Thoracic aorta (tissue), 2 donors: Measurements from ENCODE around the gene SAE1. TPM values are rescaled to one million over a fixed set of nuclear protein-coding genes. Genes with fewer than 3 reads are reported as not detected.

Source experiments
- ATAC-seq: fragments of 150-250 bp; one replicate; pipeline ENCODE4 v1.8.0; 2017; ENCODE audit warnings: low read depth; ENCODE audit not compliant: insufficient number of reproducible peaks, low FRiP score
- DNase-seq: peaks from one replicate; pipeline ENCODE4 v3.0.0-alpha.2; 2020; ENCODE audit warnings: low spot score
- H3K27ac ChIP-seq, 2 donors: fragments of 200-600 bp; sonication (generic); 1 replicate in 1 of 2; 2 replicates in 1 of 2; pipeline ENCODE4 v1.5.1; 2016; ENCODE audit warnings: mild to moderate bottlenecking in 2 of 2, moderate library complexity in 2 of 2
- H3K27me3 ChIP-seq: fragments of 200-600 bp; sonication (generic); replicated peaks from 2 replicates; pipeline ENCODE4 v1.6.0; 2016; ENCODE audit warnings: mild to moderate bottlenecking; ENCODE audit not compliant: insufficient read depth
- H3K36me3 ChIP-seq: fragments of 200-600 bp; sonication (generic); one replicate; pipeline ENCODE4 v1.5.1; 2016
- H3K4me1 ChIP-seq, 2 donors: fragments of 200-600 bp; sonication (generic); 1 replicate in 1 of 2; 2 replicates in 1 of 2; pipeline versions ENCODE4 v1.5.1 to v1.6.0; 2016; ENCODE audit warnings: low read depth in 2 of 2, mild to moderate bottlenecking in 1 of 2; ENCODE audit not compliant: control insufficient read depth in 1 of 2
- H3K4me3 ChIP-seq: fragments of 200-600 bp; sonication (generic); 2 replicates; pipeline ENCODE4 v1.5.1; 2016; ENCODE audit warnings: mild to moderate bottlenecking
- H3K9me3 ChIP-seq: fragments of 200-600 bp; sonication (generic); 2 replicates; pipeline ENCODE4 v1.5.1; 2016
- total RNA-seq, 2 donors: library from RNA; depleted of rRNA; stranded (reverse); fragments of >200 nt; gene quantifications; one replicate each; pipeline versions ENCODE4 v1.1.0 to v1.2.3, GENCODE V29; 2016
- TF ChIP-seq, protein P1 (sequence below): fragments of 200-600 bp; sonication (generic); IDR thresholded peaks from one replicate; pipeline ENCODE4 v1.5.1; 2019; ENCODE audit warnings: antibody characterized with exemption

Gene SAE1
- total RNA-seq, 2 donors from 2014 or later = 39.3 to 50.8 TPM

DNA sequence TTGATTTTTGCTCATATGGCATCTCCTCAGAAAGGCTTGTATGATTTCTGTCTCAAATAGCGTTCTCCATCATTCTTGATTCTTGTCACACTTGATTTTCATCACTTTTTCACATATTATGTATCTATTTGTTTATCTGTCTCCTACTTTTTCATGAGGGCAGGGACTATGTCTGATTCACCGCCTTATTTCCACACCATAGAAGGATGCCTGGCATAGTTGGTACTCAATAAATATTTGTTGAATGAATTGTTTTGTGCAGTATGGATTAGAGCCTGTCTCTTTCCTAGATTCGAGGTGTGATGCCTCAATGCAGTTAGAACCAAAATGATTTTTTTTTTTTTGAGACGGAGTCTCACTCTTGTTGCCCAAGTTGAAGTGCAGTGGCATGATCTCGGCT lies 12.1 kb downstream of the SAE1 start:
- TF ChIP-seq, protein P1, sequence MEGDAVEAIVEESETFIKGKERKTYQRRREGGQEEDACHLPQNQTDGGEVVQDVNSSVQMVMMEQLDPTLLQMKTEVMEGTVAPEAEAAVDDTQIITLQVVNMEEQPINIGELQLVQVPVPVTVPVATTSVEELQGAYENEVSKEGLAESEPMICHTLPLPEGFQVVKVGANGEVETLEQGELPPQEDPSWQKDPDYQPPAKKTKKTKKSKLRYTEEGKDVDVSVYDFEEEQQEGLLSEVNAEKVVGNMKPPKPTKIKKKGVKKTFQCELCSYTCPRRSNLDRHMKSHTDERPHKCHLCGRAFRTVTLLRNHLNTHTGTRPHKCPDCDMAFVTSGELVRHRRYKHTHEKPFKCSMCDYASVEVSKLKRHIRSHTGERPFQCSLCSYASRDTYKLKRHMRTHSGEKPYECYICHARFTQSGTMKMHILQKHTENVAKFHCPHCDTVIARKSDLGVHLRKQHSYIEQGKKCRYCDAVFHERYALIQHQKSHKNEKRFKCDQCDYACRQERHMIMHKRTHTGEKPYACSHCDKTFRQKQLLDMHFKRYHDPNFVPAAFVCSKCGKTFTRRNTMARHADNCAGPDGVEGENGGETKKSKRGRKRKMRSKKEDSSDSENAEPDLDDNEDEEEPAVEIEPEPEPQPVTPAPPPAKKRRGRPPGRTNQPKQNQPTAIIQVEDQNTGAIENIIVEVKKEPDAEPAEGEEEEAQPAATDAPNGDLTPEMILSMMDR = no peak
- H3K4me3 ChIP-seq = no peak overlapping the region
- no peaks in the 10 kb centered on the region for H3K4me1 ChIP-seq
- H3K27ac ChIP-seq = no peak overlapping the region
- H3K9me3 ChIP-seq = no peaks in the 10 kb centered on the region
- H3K36me3 ChIP-seq = peaks cover 28% of the 10 kb centered on the region
- no peaks in the 10 kb centered on the region for H3K27me3 ChIP-seq
- ATAC-seq (no peak), DNase-seq (no peak)

GRCh38 chr19:47143322-47144073 lies 12.9 kb downstream of the SAE1 start:
- H3K9me3 ChIP-seq = no peaks in the 10 kb centered on the region
- TF ChIP-seq, protein P1 = no peak
- H3K4me1 ChIP-seq = no peaks in the 10 kb centered on the region
- DNase-seq (no peak), ATAC-seq (no peak)
- no peak overlapping the region for H3K27ac ChIP-seq
- peaks cover 28% of the 10 kb centered on the region for H3K36me3 ChIP-seq
- no peak overlapping the region for H3K4me3 ChIP-seq
- H3K27me3 ChIP-seq = no peaks in the 10 kb centered on the region

DNA sequence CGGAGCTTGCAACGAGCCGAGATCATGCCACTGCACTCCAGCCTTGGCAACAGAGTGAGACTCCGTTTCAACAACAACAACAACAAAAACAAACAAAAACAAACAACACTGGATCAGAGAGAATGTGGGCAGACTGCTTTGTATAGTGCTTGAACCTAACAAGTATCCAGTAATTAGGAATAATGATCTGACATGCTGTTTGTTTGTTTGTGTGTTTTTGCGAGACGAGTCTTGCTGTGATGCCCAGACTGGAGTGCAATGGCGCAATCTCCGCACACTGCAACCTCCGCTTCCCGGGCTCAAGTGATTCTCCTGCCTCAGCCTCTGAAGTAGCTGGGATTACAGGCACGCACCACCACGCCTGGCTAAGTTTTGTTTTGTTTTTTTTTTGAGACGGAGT lies 14.0 kb downstream of the SAE1 start:
- H3K27ac ChIP-seq = no peak overlapping the region
- ATAC-seq = no peak

DNA sequence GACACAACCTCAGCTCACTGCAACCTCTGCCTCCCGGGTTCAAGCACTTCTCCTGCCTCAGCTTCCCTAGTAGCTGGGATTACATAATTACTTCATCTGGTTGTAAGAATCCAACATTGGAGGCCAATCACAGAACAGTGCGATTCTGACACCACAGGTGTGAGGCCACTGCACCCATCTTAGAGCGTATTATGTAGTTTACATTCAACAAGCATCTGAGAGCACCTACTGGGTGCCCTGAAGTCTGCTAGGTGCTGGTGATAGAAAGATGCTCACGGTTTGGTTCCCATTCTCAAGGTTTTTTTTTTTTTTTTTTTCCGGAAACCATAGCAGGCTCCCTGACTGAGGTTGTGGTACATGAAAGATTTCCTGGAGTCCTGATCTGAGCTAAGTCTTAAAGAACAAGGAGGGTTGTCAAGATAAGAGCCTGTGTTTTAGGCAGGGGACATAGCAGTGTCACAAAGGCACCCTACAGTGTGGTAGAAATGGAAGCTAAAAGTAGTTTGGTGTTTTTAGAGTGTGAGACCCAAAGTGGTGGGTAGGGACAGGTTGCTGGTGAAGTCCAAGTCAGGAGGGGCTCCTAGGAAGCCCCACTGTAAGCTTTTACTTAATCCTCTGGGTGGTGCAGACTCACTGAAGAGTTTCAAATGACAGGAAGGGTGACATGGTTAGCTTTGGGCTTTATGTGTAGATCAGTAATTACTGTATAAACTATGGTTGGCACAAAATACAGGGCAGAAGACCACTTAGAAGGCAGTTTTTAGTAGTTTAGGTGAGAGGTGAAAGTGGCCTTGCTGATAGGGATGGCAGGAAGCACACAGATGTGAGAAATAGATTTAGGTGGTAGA lies 15.2 kb downstream of the SAE1 start:
- TF ChIP-seq, protein P1 = no peak
- DNase-seq (no peak), ATAC-seq (no peak)
- no peaks in the 10 kb centered on the region for H3K27me3 ChIP-seq
- no peak overlapping the region for H3K4me3 ChIP-seq
- H3K36me3 ChIP-seq = peaks cover 36% of the 10 kb centered on the region
- no peaks in the 10 kb centered on the region for H3K9me3 ChIP-seq
- no peaks in the 10 kb centered on the region for H3K4me1 ChIP-seq
- no peak overlapping the region for H3K27ac ChIP-seq

More for the DNA sequence above, 14.0 kb downstream of the SAE1 start:
- DNase-seq = no peak
- H3K36me3 ChIP-seq = peaks cover 28% of the 10 kb centered on the region
- H3K9me3 ChIP-seq = no peaks in the 10 kb centered on the region
- no peak overlapping the region for H3K4me3 ChIP-seq
- TF ChIP-seq, protein P1 = no peak
- H3K4me1 ChIP-seq = no peaks in the 10 kb centered on the region
- H3K27me3 ChIP-seq = no peaks in the 10 kb centered on the region

DNA sequence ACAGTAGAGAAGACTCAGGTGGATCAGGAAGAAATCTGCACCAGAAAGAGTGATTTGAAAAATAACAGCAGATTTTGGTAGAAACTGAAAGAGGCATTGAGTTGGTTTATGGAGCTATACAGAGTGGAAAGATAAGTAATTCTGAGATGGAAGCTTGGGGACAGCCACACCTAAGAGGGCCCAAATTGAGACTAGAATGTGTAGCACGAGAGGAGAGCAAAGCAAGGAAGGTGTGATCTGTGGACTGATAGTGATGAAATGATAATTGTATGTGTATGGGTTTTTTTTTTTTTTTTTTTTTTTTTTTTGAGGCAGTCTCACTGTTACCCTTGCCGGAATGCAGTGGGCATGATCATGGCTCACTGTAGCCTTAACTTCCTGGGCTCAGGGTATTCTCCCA lies 16.3 kb downstream of the SAE1 start:
- H3K27me3 ChIP-seq = no peaks in the 10 kb centered on the region
- H3K4me1 ChIP-seq = no peaks in the 10 kb centered on the region
- no peak for DNase-seq
- H3K9me3 ChIP-seq = no peaks in the 10 kb centered on the region
- H3K36me3 ChIP-seq = peaks cover 38% of the 10 kb centered on the region
- ATAC-seq = no peak
- H3K27ac ChIP-seq = no peak overlapping the region
- TF ChIP-seq, protein P1 = no peak
- H3K4me3 ChIP-seq = no peak overlapping the region
